Hematopoietic multipotent progenitor cell treated with erythropoietin and hydrocortisone succinate and interleukin-3 and kit ligand, for 6 days (in vitro differentiated cells): ENCODE data around the gene OR4K13.
A peak's percentile ranks its signal among the peaks of the same experiment; 100 is the strongest.

ENCODE experiments used
- DNase-seq: peaks from one replicate; pipeline ENCODE4 v3.0.0-alpha.2; 2015

The OR4K13 gene

DNA sequence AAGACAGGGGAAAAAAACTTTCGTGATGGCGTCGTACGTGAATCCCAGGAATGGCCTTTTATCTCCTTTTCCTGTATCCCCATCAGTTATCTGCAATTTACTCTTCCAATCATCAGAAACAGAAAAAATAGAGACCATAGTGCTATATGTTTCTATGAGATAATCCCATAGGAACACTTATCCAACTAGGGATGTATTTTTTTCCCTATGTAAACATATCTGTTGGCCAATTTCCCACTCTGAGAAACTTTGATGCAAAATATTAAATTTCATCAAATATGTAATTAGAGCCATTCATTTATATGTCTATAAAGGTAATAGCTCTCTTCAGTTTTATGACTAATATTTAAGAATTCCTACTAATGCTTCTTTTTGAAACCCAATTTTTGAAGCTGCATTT, at the start of gene OR4K13:
Gene OR4K13 (minus strand): TSS at position 101 of the 400 bp plus-strand sequence. CDS start 1,280 bp downstream, outside the sequence.
- no peak for DNase-seq

GRCh38 chr14:20059745-20060144, 23.9 kb upstream of the OR4K13 start, which contains the start of gene OR4L1:
Gene OR4L1, plus strand, starts transcription at chr14:20060045. Its CDS starts 0 bp downstream, at chr14:20060045.
- no peak for DNase-seq

DNA sequence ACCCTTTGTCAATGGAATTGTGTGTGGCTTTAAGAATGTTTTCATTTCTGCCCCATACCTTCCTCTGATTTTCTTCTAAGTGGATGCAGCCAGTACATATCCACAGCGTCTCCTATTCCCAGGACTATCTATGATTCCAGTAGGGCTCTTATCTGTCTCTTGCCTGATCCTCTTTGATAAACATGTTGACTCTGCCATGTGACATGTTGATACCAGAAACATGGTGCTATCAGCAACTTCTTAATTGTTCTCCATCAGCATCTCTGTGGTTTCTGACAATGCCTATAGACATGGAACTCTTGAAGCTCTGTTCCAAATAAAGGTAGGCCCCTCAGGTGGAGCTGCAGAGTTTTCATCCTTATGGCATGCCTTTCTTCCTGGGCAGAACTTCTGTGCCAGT, 12.4 kb upstream of the OR4K13 start:
- DNase-seq, result no peak

- DNase-seq, result no peak
Measured at GRCh38 chr14:20044243-20044642, 8.4 kb upstream of the OR4K13 start.

GRCh38 chr14:20035449-20035848, 389 bp downstream of the OR4K13 start:
- no peak for DNase-seq

GRCh38 chr14:20031058-20031457, 4.8 kb downstream of the OR4K13 start:
- DNase-seq, result no peak

GRCh38 chr14:20019257-20019865, 16.5 kb downstream of the OR4K13 start, which contains the start of gene OR4K14:
Gene OR4K14, minus strand, starts transcription at chr14:20019307. Its CDS starts 4,114 bp downstream, at chr14:20015193.
- DNase-seq, result no peak

GRCh38 chr14:20008156-20008555, 27.7 kb downstream of the OR4K13 start:
- no peak for DNase-seq

- DNase-seq, result peak; percentile 23
Measured at GRCh38 chr14:20002319-20002718, 33.5 kb downstream of the OR4K13 start.

DNA sequence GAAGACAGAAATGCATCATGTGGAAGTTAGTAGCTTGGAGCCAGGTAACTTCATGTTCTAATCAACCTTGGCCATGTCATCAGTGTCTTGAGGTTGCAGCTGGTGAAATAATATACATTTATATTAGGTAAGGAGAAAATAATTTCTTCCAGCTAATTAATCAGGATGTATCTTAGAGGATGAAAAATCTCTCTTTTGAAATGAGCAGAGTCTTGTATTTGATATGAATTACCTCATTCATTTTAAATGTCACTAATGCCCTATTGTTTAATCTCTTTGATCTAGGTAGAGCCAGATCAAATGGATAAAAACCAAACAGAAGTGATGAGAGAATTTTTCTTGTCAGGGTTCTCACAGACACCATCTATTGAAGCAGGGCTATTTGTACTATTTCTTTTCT, 34.0 kb downstream of the OR4K13 start, which contains the start of gene OR4Q2:
Gene OR4Q2 (plus strand): TSS at position 301 of the 400 bp plus-strand sequence.
- no peak for DNase-seq

DNA sequence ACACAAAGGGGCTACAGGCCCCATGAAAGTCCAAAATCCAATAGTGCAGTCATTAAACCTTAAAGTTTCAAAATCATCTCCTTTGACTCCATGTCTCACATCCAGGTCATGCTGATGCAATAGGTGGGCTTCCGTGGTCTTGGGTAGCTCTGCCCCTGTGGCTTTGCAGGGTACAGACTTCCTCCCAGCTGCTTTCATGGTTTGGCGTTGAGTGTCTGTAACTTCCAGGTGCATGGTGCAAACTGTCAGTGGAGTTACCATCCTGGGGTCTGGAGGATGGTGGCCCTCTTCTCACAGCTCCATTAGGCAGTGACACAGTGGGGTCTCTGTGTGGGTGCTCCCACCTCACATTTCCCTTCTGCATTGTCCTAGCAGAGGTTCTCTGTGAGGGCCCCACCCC, 42.4 kb downstream of the OR4K13 start:
- no peak for DNase-seq
